OCI-LY7 (cell line): ENCODE measurements around the gene SNRNP35. TPM values are rescaled to one million over a fixed set of nuclear protein-coding genes. Genes with fewer than 3 reads are reported as not detected.

Experiments used
- BruUV-seq: library from RNA; stranded (reverse); fragments of 400-500 nt; replicated peaks from 2 replicates; lab custom pipeline; 2021; lab: Mats Ljungman, UMichigan
- CTCF ChIA-PET: fragments of 300-600 bp; sonication (Branson Sonifier 250); formaldehyde crosslinking; loops from one replicate; lab custom pipeline; 2022; ENCODE audit warnings: antibody characterized with exemption; ENCODE audit not compliant: unreplicated experiment; lab: Charles Lee
- POLR2A ChIA-PET: fragments of 300-600 bp; sonication (Branson Sonifier 250); formaldehyde crosslinking; loops from one replicate; lab custom pipeline; 2022; ENCODE audit warnings: antibody characterized with exemption; lab: Charles Lee
- DNase-seq: peaks from one replicate; pipeline ENCODE4 v3.0.0-alpha.2; 2015; ENCODE audit warnings: low spot score
- H2AFZ ChIP-seq: fragments of 200-600 bp; sonication (generic), shearing (Covaris generic); 2 replicates; pipeline ENCODE4 v1.6.1; 2014; ENCODE audit warnings: mild to moderate bottlenecking, antibody characterized with exemption, low read length, moderate library complexity
- H3K27ac ChIP-seq: fragments of 200-600 bp; sonication (generic); 2 replicates; pipeline ENCODE4 v1.5.1; 2014; ENCODE audit warnings: mixed run types, low read depth, mild to moderate bottlenecking, moderate library complexity, low read length, inconsistent platforms; ENCODE audit not compliant: poor library complexity, severe bottlenecking
- H3K36me3 ChIP-seq: fragments of 200-600 bp; sonication (generic); 2 replicates; pipeline ENCODE4 v1.6.1; 2014; ENCODE audit warnings: mild to moderate bottlenecking, antibody characterized with exemption, low read length, moderate library complexity, mixed read lengths; ENCODE audit not compliant: insufficient read depth
- H3K4me1 ChIP-seq: fragments of 200-600 bp; sonication (generic); 2 replicates; pipeline ENCODE4 v1.5.1; 2014; ENCODE audit warnings: mild to moderate bottlenecking, low read length; ENCODE audit not compliant: insufficient read depth, poor library complexity, severe bottlenecking
- H3K4me2 ChIP-seq: fragments of 200-600 bp; sonication (generic); 2 replicates; pipeline ENCODE4 v1.6.1; 2014; ENCODE audit warnings: mild to moderate bottlenecking, low read length
- H3K4me3 ChIP-seq: fragments of 200-600 bp; sonication (generic); 2 replicates; pipeline ENCODE4 v1.5.1; 2014; ENCODE audit warnings: mild to moderate bottlenecking, low read depth, low read length; ENCODE audit not compliant: poor library complexity, severe bottlenecking
- H3K79me2 ChIP-seq: fragments of 200-600 bp; sonication (generic); 2 replicates; pipeline ENCODE4 v1.6.1; 2016; ENCODE audit warnings: low read depth, mild to moderate bottlenecking, low read length, moderate library complexity, mixed read lengths; ENCODE audit not compliant: insufficient read depth
- H3K9me2 ChIP-seq: fragments of 200-600 bp; sonication (generic); 2 replicates; pipeline ENCODE4 v1.6.1; 2016; ENCODE audit warnings: mild to moderate bottlenecking, low read length, mixed read lengths; ENCODE audit not compliant: insufficient read depth
- H3K9me3 ChIP-seq: fragments of 200-600 bp; sonication (generic); 2 replicates; pipeline ENCODE4 v1.6.1; 2014; ENCODE audit warnings: mild to moderate bottlenecking, mixed run types, low read length, mixed read lengths
- H4K20me1 ChIP-seq: fragments of 200-600 bp; sonication (generic); 2 replicates; pipeline ENCODE4 v1.6.1; 2014; ENCODE audit warnings: mild to moderate bottlenecking, antibody characterized with exemption, low read length, moderate library complexity, mixed read lengths; ENCODE audit not compliant: insufficient read depth
- EZH2phosphoT487 ChIP-seq: fragments of 200-600 bp; sonication (generic); IDR thresholded peaks from 2 replicates; pipeline ENCODE4 v1.6.1; 2018; ENCODE audit warnings: low read depth, borderline replicate concordance, mild to moderate bottlenecking, mixed run types, antibody characterized with exemption, low read length, moderate library complexity, mixed read lengths
- intact Hi-C: fragments of 100-400 bp; cut with micrococcal nuclease; formaldehyde crosslinking; loops from one replicate; pipeline ENCODE4 v1.10.0; 2022; ENCODE audit not compliant: unreplicated experiment
- total RNA-seq, 2 experiments: library from RNA; depleted of rRNA in 1 of 2; stranded (reverse); fragments of >200 nt in 1 of 2; shearing (Covaris generic) in 1 of 2; gene quantifications; 2 replicates each; pipeline ENCODE4 v1.2.3, GENCODE V29; 2014 to 2022
- TF ChIP-seq, protein P1 (sequence below): fragments of 200-600 bp; sonication (generic); conservative IDR thresholded peaks from 2 replicates; pipeline ENCODE4 v1.5.1; 2014; ENCODE audit warnings: mild to moderate bottlenecking, antibody characterized with exemption, low read length, moderate library complexity, mixed read lengths

Gene SNRNP35
- total RNA-seq, 2 experiments from 2014 or later = 29.3 to 31.3 TPM

DNA sequence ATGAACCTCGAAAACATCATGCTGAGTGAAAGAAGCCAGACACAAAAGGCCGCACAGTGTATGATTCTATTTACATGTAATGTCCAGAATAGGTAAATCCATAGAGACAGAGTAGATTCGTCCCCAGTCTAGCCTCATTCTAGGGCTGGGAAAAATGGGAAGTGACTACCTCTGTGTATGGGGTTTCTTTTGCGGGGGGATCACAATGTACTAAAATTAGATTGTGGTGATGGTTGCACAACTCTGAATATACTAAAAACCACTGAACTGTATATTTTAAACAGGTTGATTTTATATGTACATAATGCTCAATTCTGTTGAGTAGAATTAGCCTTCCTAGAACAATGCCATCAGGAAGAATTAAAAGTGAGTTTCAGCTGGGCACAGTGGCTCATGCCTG, 15.2 kb upstream of the SNRNP35 start:
- no peak overlapping the region for H3K4me2 ChIP-seq
- H3K36me3 ChIP-seq = no peaks in the 10 kb centered on the region
- H3K9me2 ChIP-seq = no peaks in the 10 kb centered on the region
- no peaks in the 10 kb centered on the region for H3K79me2 ChIP-seq
- no peak for DNase-seq
- no TSS peak for BruUV-seq
- H3K4me1 ChIP-seq = peaks cover 27% of the 10 kb centered on the region
- H3K27ac ChIP-seq = no peak overlapping the region
- no peak overlapping the region for H3K4me3 ChIP-seq
- ChIA-PET CTCF (no interaction called here), POLR2A (interaction anchor here (0.6 kb wide), 1 partner anchor 93 kb away, joined by 3 read pairs; no protein-coding TSS in a partner anchor)
- H2AFZ ChIP-seq = no peak overlapping the region
- intact Hi-C loops = no loop called here
- TF ChIP-seq, protein P1, sequence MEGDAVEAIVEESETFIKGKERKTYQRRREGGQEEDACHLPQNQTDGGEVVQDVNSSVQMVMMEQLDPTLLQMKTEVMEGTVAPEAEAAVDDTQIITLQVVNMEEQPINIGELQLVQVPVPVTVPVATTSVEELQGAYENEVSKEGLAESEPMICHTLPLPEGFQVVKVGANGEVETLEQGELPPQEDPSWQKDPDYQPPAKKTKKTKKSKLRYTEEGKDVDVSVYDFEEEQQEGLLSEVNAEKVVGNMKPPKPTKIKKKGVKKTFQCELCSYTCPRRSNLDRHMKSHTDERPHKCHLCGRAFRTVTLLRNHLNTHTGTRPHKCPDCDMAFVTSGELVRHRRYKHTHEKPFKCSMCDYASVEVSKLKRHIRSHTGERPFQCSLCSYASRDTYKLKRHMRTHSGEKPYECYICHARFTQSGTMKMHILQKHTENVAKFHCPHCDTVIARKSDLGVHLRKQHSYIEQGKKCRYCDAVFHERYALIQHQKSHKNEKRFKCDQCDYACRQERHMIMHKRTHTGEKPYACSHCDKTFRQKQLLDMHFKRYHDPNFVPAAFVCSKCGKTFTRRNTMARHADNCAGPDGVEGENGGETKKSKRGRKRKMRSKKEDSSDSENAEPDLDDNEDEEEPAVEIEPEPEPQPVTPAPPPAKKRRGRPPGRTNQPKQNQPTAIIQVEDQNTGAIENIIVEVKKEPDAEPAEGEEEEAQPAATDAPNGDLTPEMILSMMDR = no peak
- TF ChIP-seq EZH2phosphoT487 = no peak
- no peaks in the 10 kb centered on the region for H3K9me3 ChIP-seq
- H4K20me1 ChIP-seq = no peaks in the 10 kb centered on the region

DNA sequence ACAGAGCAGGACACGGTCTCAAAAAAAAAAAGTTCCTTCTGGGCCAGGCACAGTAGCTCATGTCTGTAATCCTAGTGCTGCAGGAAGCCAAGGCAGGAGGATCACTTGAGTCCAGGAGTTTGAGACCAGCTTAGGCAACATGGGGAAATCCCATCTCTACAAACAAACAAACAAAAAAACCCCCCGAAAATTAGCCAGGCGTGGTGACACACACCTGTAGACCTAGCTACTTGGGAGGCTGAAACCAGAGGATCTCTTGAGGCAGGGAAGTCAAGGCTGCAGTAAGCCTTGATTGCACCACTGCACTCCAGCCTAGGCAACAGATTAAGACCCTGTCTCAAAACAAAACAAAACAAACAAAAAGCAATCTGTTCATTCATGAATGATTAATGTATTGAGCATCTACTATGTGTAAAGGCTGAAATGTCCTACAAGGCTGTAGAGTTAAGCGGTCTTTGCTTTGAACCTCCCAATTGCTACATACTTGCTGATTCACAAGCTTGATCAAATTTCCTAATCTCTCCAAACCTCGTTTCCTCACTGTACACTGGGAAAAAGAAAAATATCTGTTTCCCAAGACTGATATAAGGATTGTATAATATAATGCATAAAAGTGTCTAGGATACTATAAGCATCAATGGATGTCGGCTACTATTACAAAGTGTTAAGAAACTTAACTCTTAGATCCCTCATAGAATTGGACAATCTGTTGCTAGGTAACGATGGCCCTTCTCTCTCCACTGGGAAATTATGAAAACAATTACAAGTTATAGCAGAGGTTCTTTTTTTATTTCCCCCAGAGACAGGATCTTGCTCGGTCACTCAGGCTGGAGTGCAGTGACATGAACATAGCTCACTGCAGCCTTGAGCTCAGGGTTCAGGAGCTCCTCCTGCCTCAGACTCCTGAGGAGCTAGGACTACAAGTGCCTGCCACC, 13.6 kb upstream of the SNRNP35 start:
- POLR2A ChIA-PET = interaction anchor here (0.5 to 1.7 kb wide), 3 partner anchors 12 to 162 kb away, joined by 3 to 8 read pairs (median 3); partner anchors contain the start of gene SNRNP35
- Histone ChIP-seq H4K20me1 (no peaks in the 10 kb centered on the region), H3K79me2 (no peaks in the 10 kb centered on the region), H3K36me3 (no peaks in the 10 kb centered on the region), H3K9me2 (no peaks in the 10 kb centered on the region), H3K4me1 (peaks cover 32% of the 10 kb centered on the region), H3K27ac (no peak overlapping the region), H3K4me3 (no peak overlapping the region), H3K9me3 (no peaks in the 10 kb centered on the region), H2AFZ (no peak overlapping the region), H3K4me2 (no peak overlapping the region)
- BruUV-seq = no TSS peak
- CTCF ChIA-PET = no interaction called here
- TF ChIP-seq EZH2phosphoT487 = no peak
- TF ChIP-seq, protein P1 = no peak
- intact Hi-C loops = no loop called here
- DNase-seq = no peak
